Astrocyte (in vitro differentiated cells and primary cell): ENCODE results near the gene DISC1. TPM values are rescaled to one million over a fixed set of nuclear protein-coding genes. Genes with fewer than 3 reads are reported as not detected.

ENCODE experiments used
- DNase-seq: peaks from one replicate; pipeline ENCODE4 v3.0.0-alpha.2; 2010; ENCODE audit warnings: low read depth
- FAIRE-seq: peaks from 2 replicates; lab custom pipeline; 2011; peaks lifted over from hg19 to GRCh38; lab: Jason Lieb, UNC
- H2AFZ ChIP-seq: 2 replicates; pipeline ENCODE4 v1.6.0; 2012; ENCODE audit warnings: low read depth, low read length, inconsistent platforms
- H3K27ac ChIP-seq: 2 replicates; pipeline ENCODE4 v1.5.1; 2011; ENCODE audit warnings: low read depth, low read length, inconsistent platforms
- H3K27me3 ChIP-seq: 2 replicates; pipeline ENCODE4 v1.6.0; 2011; ENCODE audit warnings: low read length, inconsistent platforms; ENCODE audit not compliant: insufficient read depth
- H3K36me3 ChIP-seq: 2 replicates; pipeline ENCODE4 v1.5.1; 2011; ENCODE audit warnings: low read length, inconsistent platforms; ENCODE audit not compliant: insufficient read depth
- H3K4me1 ChIP-seq: 2 replicates; pipeline ENCODE4 v1.5.1; 2011; ENCODE audit warnings: low read length, inconsistent platforms; ENCODE audit not compliant: insufficient read depth
- H3K4me2 ChIP-seq: 2 replicates; pipeline ENCODE4 v1.6.0; 2012; ENCODE audit warnings: low read length, inconsistent platforms
- H3K4me3 ChIP-seq: 2 replicates; pipeline ENCODE4 v1.5.1; 2011; ENCODE audit warnings: low read depth, mild to moderate bottlenecking, low read length, inconsistent platforms; ENCODE audit not compliant: insufficient read depth
- H3K79me2 ChIP-seq: 2 replicates; pipeline ENCODE4 v1.6.0; 2012; ENCODE audit warnings: mild to moderate bottlenecking, low read length, inconsistent platforms; ENCODE audit not compliant: insufficient read depth
- H3K9ac ChIP-seq: 2 replicates; pipeline ENCODE4 v1.6.0; 2012; ENCODE audit warnings: mild to moderate bottlenecking, low read length, inconsistent platforms
- H3K9me3 ChIP-seq: 2 replicates; pipeline ENCODE4 v1.5.1; 2012; ENCODE audit warnings: low read depth, mild to moderate bottlenecking, low read length, inconsistent platforms; ENCODE audit not compliant: insufficient read depth
- H4K20me1 ChIP-seq: 2 replicates; pipeline ENCODE4 v1.6.0; 2012; ENCODE audit warnings: low read length, inconsistent platforms; ENCODE audit not compliant: insufficient read depth
- H3K27ac Mint-ChIP-seq: one replicate; pipeline ENCODE4 v1.8.0; 2021; ENCODE audit warnings: mild to moderate bottlenecking, mixed read lengths; ENCODE audit not compliant: unreplicated experiment
- H3K27me3 Mint-ChIP-seq: one replicate; pipeline ENCODE4 v1.8.0; 2021; ENCODE audit warnings: low read depth, mixed read lengths; ENCODE audit not compliant: unreplicated experiment
- H3K36me3 Mint-ChIP-seq: one replicate; pipeline ENCODE4 v1.8.0; 2021; ENCODE audit warnings: low read depth, mixed read lengths; ENCODE audit not compliant: unreplicated experiment
- H3K4me1 Mint-ChIP-seq: one replicate; pipeline ENCODE4 v1.8.0; 2021; ENCODE audit warnings: low read depth, mixed read lengths; ENCODE audit not compliant: unreplicated experiment
- H3K4me3 Mint-ChIP-seq: one replicate; pipeline ENCODE4 v1.8.0; 2021; ENCODE audit warnings: mild to moderate bottlenecking, moderate library complexity, mixed read lengths; ENCODE audit not compliant: unreplicated experiment
- H3K9me3 Mint-ChIP-seq: one replicate; pipeline ENCODE4 v1.8.0; 2021; ENCODE audit warnings: mild to moderate bottlenecking, mixed read lengths; ENCODE audit not compliant: unreplicated experiment
- EZH2 ChIP-seq: IDR thresholded peaks from 2 replicates; pipeline ENCODE4 v1.6.1; 2012; ENCODE audit warnings: mild to moderate bottlenecking, low read length, inconsistent platforms; ENCODE audit not compliant: insufficient read depth
- total RNA-seq: library from RNA; stranded (reverse); gene quantifications from 2 replicates; pipeline ENCODE4 v1.2.1, GENCODE V29; 2021
- TF ChIP-seq, protein P1 (sequence below): IDR thresholded peaks from 2 replicates; pipeline ENCODE4 v1.5.1; 2011; ENCODE audit warnings: low read depth, mild to moderate bottlenecking, inconsistent platforms, low read length, moderate library complexity; ENCODE audit not compliant: insufficient read depth

DISC1 gene
- total RNA-seq, 1 donor from 2014 or later, result 9.1 TPM

DNA sequence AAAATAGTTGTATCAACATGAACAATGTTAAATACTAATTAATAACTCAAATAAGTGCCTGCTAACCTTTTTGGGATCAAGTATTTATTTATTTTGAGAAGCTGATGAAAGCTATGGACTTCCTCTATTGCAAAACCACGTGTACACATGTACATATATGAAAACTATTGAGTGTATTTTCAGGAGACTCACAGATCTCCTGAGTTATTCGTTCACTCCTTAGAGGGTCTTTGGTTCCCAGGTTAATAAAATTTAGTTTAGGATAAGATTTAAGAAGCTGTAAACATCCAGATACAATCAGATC is 130.5 kb downstream of the DISC1 start:
- no peaks in the 10 kb centered on the region for H3K36me3 ChIP-seq
- Mint-ChIP-seq H3K4me3 (no peak overlapping the region), H3K27ac (no peak overlapping the region), H3K4me1 (no peaks in the 10 kb centered on the region), H3K36me3 (peaks cover 28% of the 10 kb centered on the region), H3K9me3 (peaks cover 5% of the 10 kb centered on the region), H3K27me3 (no peaks in the 10 kb centered on the region)
- DNase-seq (no peak), FAIRE-seq (no peak)
- H2AFZ ChIP-seq, result no peak overlapping the region
- H3K27me3 ChIP-seq, result no peaks in the 10 kb centered on the region
- H3K9me3 ChIP-seq, result no peaks in the 10 kb centered on the region
- H3K4me2 ChIP-seq, result no peak overlapping the region
- H4K20me1 ChIP-seq, result no peaks in the 10 kb centered on the region
- TF ChIP-seq, protein P1, sequence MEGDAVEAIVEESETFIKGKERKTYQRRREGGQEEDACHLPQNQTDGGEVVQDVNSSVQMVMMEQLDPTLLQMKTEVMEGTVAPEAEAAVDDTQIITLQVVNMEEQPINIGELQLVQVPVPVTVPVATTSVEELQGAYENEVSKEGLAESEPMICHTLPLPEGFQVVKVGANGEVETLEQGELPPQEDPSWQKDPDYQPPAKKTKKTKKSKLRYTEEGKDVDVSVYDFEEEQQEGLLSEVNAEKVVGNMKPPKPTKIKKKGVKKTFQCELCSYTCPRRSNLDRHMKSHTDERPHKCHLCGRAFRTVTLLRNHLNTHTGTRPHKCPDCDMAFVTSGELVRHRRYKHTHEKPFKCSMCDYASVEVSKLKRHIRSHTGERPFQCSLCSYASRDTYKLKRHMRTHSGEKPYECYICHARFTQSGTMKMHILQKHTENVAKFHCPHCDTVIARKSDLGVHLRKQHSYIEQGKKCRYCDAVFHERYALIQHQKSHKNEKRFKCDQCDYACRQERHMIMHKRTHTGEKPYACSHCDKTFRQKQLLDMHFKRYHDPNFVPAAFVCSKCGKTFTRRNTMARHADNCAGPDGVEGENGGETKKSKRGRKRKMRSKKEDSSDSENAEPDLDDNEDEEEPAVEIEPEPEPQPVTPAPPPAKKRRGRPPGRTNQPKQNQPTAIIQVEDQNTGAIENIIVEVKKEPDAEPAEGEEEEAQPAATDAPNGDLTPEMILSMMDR, result no peak
- H3K4me1 ChIP-seq, result no peaks in the 10 kb centered on the region
- H3K27ac ChIP-seq, result no peak overlapping the region
- H3K9ac ChIP-seq, result no peak overlapping the region
- H3K79me2 ChIP-seq, result no peaks in the 10 kb centered on the region
- no peak overlapping the region for H3K4me3 ChIP-seq

DNA sequence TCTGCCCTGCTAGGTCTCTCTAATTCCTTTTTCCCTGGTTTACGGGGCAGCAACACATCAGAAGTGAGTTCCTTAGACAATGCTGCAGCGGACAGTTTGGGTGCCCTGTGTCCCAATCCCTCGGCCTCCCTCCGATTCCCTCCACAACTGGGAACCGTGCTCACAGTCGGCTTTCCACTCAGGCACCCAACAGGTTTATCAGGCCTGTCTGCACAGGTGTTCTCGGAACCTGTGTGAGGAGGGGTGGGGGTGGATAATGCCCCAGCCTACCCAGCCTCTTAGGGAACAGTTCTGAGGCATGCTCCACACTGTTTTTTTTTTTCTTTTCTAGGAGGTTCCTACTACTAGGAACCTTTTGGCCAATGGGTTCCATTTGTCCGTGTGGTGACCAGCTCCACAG is 131.2 kb downstream of the DISC1 start:
- Mint-ChIP-seq H3K9me3 (peaks cover 2% of the 10 kb centered on the region), H3K4me3 (no peak overlapping the region), H3K27me3 (no peaks in the 10 kb centered on the region), H3K36me3 (peaks cover 22% of the 10 kb centered on the region), H3K4me1 (no peaks in the 10 kb centered on the region), H3K27ac (no peak overlapping the region)
- H3K36me3 ChIP-seq, result no peaks in the 10 kb centered on the region
- no peaks in the 10 kb centered on the region for H3K9me3 ChIP-seq
- DNase-seq (no peak), FAIRE-seq (no peak)
- H3K79me2 ChIP-seq, result no peaks in the 10 kb centered on the region
- H2AFZ ChIP-seq, result no peak overlapping the region
- TF ChIP-seq EZH2, result no peak
- TF ChIP-seq, protein P1, result no peak
- no peaks in the 10 kb centered on the region for H3K27me3 ChIP-seq
- H3K4me2 ChIP-seq, result no peak overlapping the region
- no peak overlapping the region for H3K9ac ChIP-seq
- no peak overlapping the region for H3K4me3 ChIP-seq
- no peak overlapping the region for H3K27ac ChIP-seq
- H3K4me1 ChIP-seq, result no peaks in the 10 kb centered on the region
- no peaks in the 10 kb centered on the region for H4K20me1 ChIP-seq

DNA sequence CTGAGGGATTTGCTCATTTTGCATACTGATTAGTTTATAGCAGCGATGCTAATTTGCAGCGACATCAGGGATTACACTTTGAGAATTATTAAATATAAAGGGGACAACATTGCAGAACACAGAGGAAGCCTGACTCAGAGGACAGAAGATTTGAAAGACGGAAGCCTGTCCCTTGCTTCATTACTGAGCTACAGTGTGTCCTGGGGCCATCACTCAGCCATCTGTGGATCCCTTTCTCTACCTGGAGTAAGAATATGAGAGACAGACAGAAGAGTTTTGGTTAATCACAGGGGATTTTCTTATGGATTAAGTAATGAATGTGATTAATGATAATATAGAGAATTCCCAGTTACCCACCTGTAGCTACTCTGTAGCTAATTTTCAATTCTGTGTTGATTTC is 134.7 kb downstream of the DISC1 start:
- Histone ChIP-seq H3K4me1 (no peaks in the 10 kb centered on the region), H3K79me2 (no peaks in the 10 kb centered on the region), H4K20me1 (no peaks in the 10 kb centered on the region), H3K9me3 (no peaks in the 10 kb centered on the region), H3K36me3 (no peaks in the 10 kb centered on the region), H3K27me3 (no peaks in the 10 kb centered on the region), H2AFZ (no peak overlapping the region), H3K27ac (no peak overlapping the region), H3K4me2 (no peak overlapping the region), H3K4me3 (no peak overlapping the region), H3K9ac (no peak overlapping the region)
- DNase-seq, result no peak
- no peaks in the 10 kb centered on the region for H3K9me3 Mint-ChIP-seq
- TF ChIP-seq, protein P1, result no peak
- TF ChIP-seq EZH2, result no peak
- peaks cover 11% of the 10 kb centered on the region for H3K36me3 Mint-ChIP-seq
- H3K4me1 Mint-ChIP-seq, result no peaks in the 10 kb centered on the region
- H3K27me3 Mint-ChIP-seq, result no peaks in the 10 kb centered on the region
- no peak overlapping the region for H3K4me3 Mint-ChIP-seq
- H3K27ac Mint-ChIP-seq, result no peak overlapping the region
- no peak for FAIRE-seq
